Measurements from ENCODE around the gene GPC5.

- TF ChIP-seq REST (IDR thresholded peaks at IDR 0.05; ENCODE audit: insufficient read depth in 1 of 2, low read depth in 2 of 2, low read length in 2 of 2) (no peak), SIN3A (IDR thresholded peaks at IDR 0.05; ENCODE audit: borderline replicate concordance, insufficient read depth, low read length) (no peak), FOXP2 (optimal IDR thresholded peaks at IDR 0.05; ENCODE audit: borderline replicate concordance, extremely low read depth, extremely low read length, insufficient read depth) (no peak), POLR2AphosphoS5 (IDR thresholded peaks at IDR 0.05; ENCODE audit: low read depth, low read length) (no peak)
Observed at GRCh38 chr13:92894447-92894846, 1496.0 kb downstream of the GPC5 start.

Data from PFSK-1 (cell line).